Measurements from ENCODE around the gene UBALD2. TPM values are rescaled to one million over a fixed set of nuclear protein-coding genes. Genes with fewer than 3 reads are reported as not detected.

The UBALD2 gene
- total RNA-seq, 2 donors from 2014 or later: 36.0 to 46.0 TPM

GRCh38 chr17:76262732-76263344 is 2.3 kb upstream of the UBALD2 start:
- Histone ChIP-seq H3K9me3 (ENCODE audit: control insufficient read depth, low read length) (no peaks in the 10 kb centered on the region), H3K9ac (ENCODE audit: extremely low read depth, low read length, poor library complexity, severe bottlenecking) (no peak overlapping the region), H3K4me3 (ENCODE audit: low read length) (no peak overlapping the region), H3K27ac (ENCODE audit: low read depth, low read length) (no peak overlapping the region), H3K4me1 (ENCODE audit: control insufficient read depth, insufficient read depth, low read length) (peaks cover 15% of the 10 kb centered on the region), H3K36me3 (ENCODE audit: control insufficient read depth, insufficient read depth, low read length) (peaks cover 8% of the 10 kb centered on the region), H3K27me3 (ENCODE audit: control insufficient read depth, insufficient read depth, low read length, poor library complexity, severe bottlenecking) (no peaks in the 10 kb centered on the region)
- H3K4me3 Mint-ChIP-seq: no peak overlapping the region
- H3K9me3 Mint-ChIP-seq: peaks cover 3% of the 10 kb centered on the region
- peaks cover 3% of the 10 kb centered on the region for H3K36me3 Mint-ChIP-seq (ENCODE audit: low read depth)
- no peaks in the 10 kb centered on the region for H3K27me3 Mint-ChIP-seq (ENCODE audit: insufficient read depth)
- H3K27ac Mint-ChIP-seq: peak overlapping the region; percentile 25
- no peak for TF ChIP-seq CTCF (conservative IDR thresholded peaks at IDR 0.05)
- peaks cover 31% of the 10 kb centered on the region for H3K4me1 Mint-ChIP-seq
- peak; percentile 53 for DNase-seq
- WGBS, 2 experiments (ENCODE audit: insufficient coverage in 1 of 2, insufficient read length in 1 of 2): 85% methylated on average over 9 of the region's 9 CpGs

- Histone ChIP-seq H3K27me3 (ENCODE audit: control insufficient read depth, insufficient read depth, low read length, poor library complexity, severe bottlenecking) (no peaks in the 10 kb centered on the region), H3K36me3 (ENCODE audit: control insufficient read depth, insufficient read depth, low read length) (peaks cover 15% of the 10 kb centered on the region), H3K4me1 (ENCODE audit: control insufficient read depth, insufficient read depth, low read length) (peaks cover 12% of the 10 kb centered on the region), H3K9me3 (ENCODE audit: control insufficient read depth, low read length) (no peaks in the 10 kb centered on the region), H3K9ac (ENCODE audit: extremely low read depth, low read length, poor library complexity, severe bottlenecking) (no peak overlapping the region), H3K4me3 (ENCODE audit: low read length) (no peak overlapping the region), H3K27ac (ENCODE audit: low read depth, low read length) (no peak overlapping the region)
- DNase-seq: no peak
- Mint-ChIP-seq H3K27me3 (ENCODE audit: insufficient read depth) (no peaks in the 10 kb centered on the region), H3K27ac (no peak overlapping the region), H3K4me1 (peaks cover 34% of the 10 kb centered on the region), H3K4me3 (no peak overlapping the region), H3K9me3 (no peaks in the 10 kb centered on the region), H3K36me3 (ENCODE audit: low read depth) (peaks cover 9% of the 10 kb centered on the region)
- 96 to 100% methylated on average over 4 to 5 of the region's 5 CpGs for WGBS, 2 experiments (ENCODE audit: insufficient coverage in 1 of 2, insufficient read length in 1 of 2)
- TF ChIP-seq CTCF (conservative IDR thresholded peaks at IDR 0.05): no peak
These were observed 1.3 kb upstream of the UBALD2 start for GRCh38 chr17:76263896-76264295.

- Mint-ChIP-seq H3K9me3 (no peaks in the 10 kb centered on the region), H3K27ac (peak overlapping the region; percentile 23), H3K4me3 (peak overlapping the region; percentile 79), H3K36me3 (ENCODE audit: low read depth) (peaks cover 11% of the 10 kb centered on the region), H3K4me1 (peaks cover 33% of the 10 kb centered on the region), H3K27me3 (ENCODE audit: insufficient read depth) (no peaks in the 10 kb centered on the region)
- H3K9me3 ChIP-seq (ENCODE audit: control insufficient read depth, low read length): no peaks in the 10 kb centered on the region
- no peak for TF ChIP-seq CTCF (conservative IDR thresholded peaks at IDR 0.05)
- no peak for DNase-seq
- peak overlapping the region; percentile 42 for H3K4me3 ChIP-seq (ENCODE audit: low read length)
- H3K27ac ChIP-seq (ENCODE audit: low read depth, low read length): no peak overlapping the region
- H3K9ac ChIP-seq (ENCODE audit: extremely low read depth, low read length, poor library complexity, severe bottlenecking): no peak overlapping the region
- no peaks in the 10 kb centered on the region for H3K27me3 ChIP-seq (ENCODE audit: control insufficient read depth, insufficient read depth, low read length, poor library complexity, severe bottlenecking)
- peaks cover 15% of the 10 kb centered on the region for H3K36me3 ChIP-seq (ENCODE audit: control insufficient read depth, insufficient read depth, low read length)
- peaks cover 17% of the 10 kb centered on the region for H3K4me1 ChIP-seq (ENCODE audit: control insufficient read depth, insufficient read depth, low read length)
- WGBS, 2 experiments (ENCODE audit: insufficient coverage in 1 of 2, insufficient read length in 1 of 2): 87 to 88% methylated on average over 9 of the region's 9 CpGs
These were observed 758 bp upstream of the UBALD2 start for GRCh38 chr17:76264425-76264754.

Data from endodermal cell (in vitro differentiated cells).